HPDE6-E6E7 (cell line): ENCODE measurements around the gene RFXAP.

Experiments used
- DNase-seq: peaks from one replicate; pipeline ENCODE4 v3.0.0; 2011; ENCODE audit warnings: missing footprints; ENCODE audit errors: extremely low spot score

RFXAP gene

GRCh38 chr13:36817996-36818803, 822 bp upstream of the RFXAP start:
- DNase-seq: no peak

- peak; percentile 3 for DNase-seq
Measured at GRCh38 chr13:36819739-36820090, 693 bp downstream of the RFXAP start.

GRCh38 chr13:36820222-36820621, 1.2 kb downstream of the RFXAP start:
- no peak for DNase-seq

- DNase-seq: no peak
Measured at GRCh38 chr13:36822785-36823184, 3.8 kb downstream of the RFXAP start.

GRCh38 chr13:36829753-36830152, 10.7 kb downstream of the RFXAP start:
- no peak for DNase-seq

- no peak for DNase-seq
Measured at GRCh38 chr13:36831291-36831690, 12.3 kb downstream of the RFXAP start.

- no peak for DNase-seq
Measured at GRCh38 chr13:36834299-36834698, 15.3 kb downstream of the RFXAP start.

- DNase-seq: no peak
Measured at GRCh38 chr13:36837354-36838092, 18.5 kb downstream of the RFXAP start.

GRCh38 chr13:36839281-36839680, 20.3 kb downstream of the RFXAP start:
- no peak for DNase-seq

- DNase-seq: no peak
Measured at GRCh38 chr13:36839981-36840380, 21.0 kb downstream of the RFXAP start.

- DNase-seq: no peak
Measured at GRCh38 chr13:36840718-36841250, 21.8 kb downstream of the RFXAP start.

GRCh38 chr13:36841391-36841790, 22.4 kb downstream of the RFXAP start:
- no peak for DNase-seq

GRCh38 chr13:36847606-36848005, 28.6 kb downstream of the RFXAP start:
- no peak for DNase-seq

- no peak for DNase-seq
Measured at GRCh38 chr13:36848199-36848982, 29.4 kb downstream of the RFXAP start.

- no peak for DNase-seq
Measured at GRCh38 chr13:36850790-36851438, 31.9 kb downstream of the RFXAP start.

- DNase-seq: no peak
Measured at GRCh38 chr13:36857253-36857652, 38.2 kb downstream of the RFXAP start.

GRCh38 chr13:36858290-36858689, 39.3 kb downstream of the RFXAP start:
- DNase-seq: no peak

- no peak for DNase-seq
Measured at GRCh38 chr13:36859259-36859658, 40.2 kb downstream of the RFXAP start.

GRCh38 chr13:36862002-36862685, 43.1 kb downstream of the RFXAP start:
- no peak for DNase-seq

- DNase-seq: no peak
Measured at GRCh38 chr13:36862722-36863121, 43.7 kb downstream of the RFXAP start.

- no peak for DNase-seq
Measured at GRCh38 chr13:36865265-36865664, 46.2 kb downstream of the RFXAP start.
